Frontal cortex (tissue), 4 donors: Measurements from ENCODE around the gene CCHCR1. TPM values are rescaled to one million over a fixed set of nuclear protein-coding genes. Genes with fewer than 3 reads are reported as not detected.
"Not testable (repeated sequence)": the region's sequence is repeated elsewhere in the genome, so short reads cannot be mapped to it uniquely, and the experiment has no call there.

ENCODE experiments used
- DNase-seq, 2 donors: peaks; one replicate each; pipeline ENCODE4 v3.0.0; 2012; ENCODE audit warnings: low spot score in 2 of 2
- FAIRE-seq: peaks from 2 replicates; lab custom pipeline; 2012; peaks lifted over from hg19 to GRCh38; lab: Jason Lieb, UNC
- total RNA-seq: library from RNA; depleted of rRNA; stranded (reverse); fragments of >200 nt; gene quantifications from one replicate; pipeline ENCODE4 v1.2.3, GENCODE V29; 2014
- donor health status: control.
- donor health status: control.
- donor health status: control.

Gene CCHCR1
- total RNA-seq, 1 donor from 2014 or later: 5.7 TPM

- FAIRE-seq, DNase-seq: not testable (repeated sequence)
These were observed 26.3 kb upstream of the CCHCR1 start for GRCh38 chr6:31183859-31184258.

- not testable (repeated sequence) for FAIRE-seq, DNase-seq
These were observed 25.7 kb upstream of the CCHCR1 start for GRCh38 chr6:31183287-31183686.

- FAIRE-seq: no peak
- peak in 1 of 2 donors; percentile 61 for DNase-seq
These were observed 22.9 kb upstream of the CCHCR1 start for GRCh38 chr6:31180500-31180899.

GRCh38 chr6:31179896-31180295 lies 22.3 kb upstream of the CCHCR1 start:
- DNase-seq: no peak
- no peak for FAIRE-seq

- no peak for DNase-seq
- no peak for FAIRE-seq
These were observed 21.4 kb upstream of the CCHCR1 start for GRCh38 chr6:31179042-31179386.

- DNase-seq (no peak), FAIRE-seq (no peak)
These were observed 20.8 kb upstream of the CCHCR1 start for GRCh38 chr6:31178143-31179041.

GRCh38 chr6:31175971-31176370 lies 18.4 kb upstream of the CCHCR1 start:
- no peak for FAIRE-seq

GRCh38 chr6:31174378-31174777 lies 16.8 kb upstream of the CCHCR1 start:
- DNase-seq: no peak
- FAIRE-seq: no peak

More at GRCh38 chr6:31175971-31176370, 18.4 kb upstream of the CCHCR1 start:
- no peak for DNase-seq

GRCh38 chr6:31173406-31173805 lies 15.8 kb upstream of the CCHCR1 start:
- DNase-seq (no peak), FAIRE-seq (no peak)

- FAIRE-seq (no peak), DNase-seq (no peak)
These were observed 15.4 kb upstream of the CCHCR1 start for GRCh38 chr6:31172973-31173384.

GRCh38 chr6:31171931-31172905 lies 14.6 kb upstream of the CCHCR1 start:
- no peak for FAIRE-seq
- DNase-seq: no peak

GRCh38 chr6:31170987-31171671 lies 13.5 kb upstream of the CCHCR1 start:
- DNase-seq (no peak), FAIRE-seq (no peak)

- DNase-seq (no peak), FAIRE-seq (no peak)
These were observed 12.9 kb upstream of the CCHCR1 start, which contains the start of gene POU5F1 for GRCh38 chr6:31170600-31170881. TSS of gene POU5F1 (minus strand) at chr6:31170682. CDS start at chr6:31170620, 62 bp downstream.

- DNase-seq, FAIRE-seq: not testable (repeated sequence)
These were observed 12.4 kb upstream of the CCHCR1 start for GRCh38 chr6:31169858-31170599.

GRCh38 chr6:31169123-31169857 lies 11.7 kb upstream of the CCHCR1 start:
- no peak for FAIRE-seq

GRCh38 chr6:31168606-31169005 lies 11.0 kb upstream of the CCHCR1 start:
- DNase-seq: no peak
- FAIRE-seq: no peak

More at GRCh38 chr6:31169123-31169857, 11.7 kb upstream of the CCHCR1 start:
- no peak for DNase-seq

- FAIRE-seq: no peak
- DNase-seq: no peak
These were observed 8.4 kb upstream of the CCHCR1 start for GRCh38 chr6:31165986-31166385.

- DNase-seq, FAIRE-seq: not testable (repeated sequence)
These were observed 7.6 kb upstream of the CCHCR1 start for GRCh38 chr6:31165064-31165832.
